K562 (cell line): ENCODE results near the gene MXD3. TPM values are rescaled to one million over a fixed set of nuclear protein-coding genes. Genes with fewer than 3 reads are reported as not detected.
A peak's percentile ranks its signal among the peaks of the same experiment; 100 is the strongest.

Source experiments
- CBFA2T3 ChIP-seq: fragments of 450-650 bp; IDR thresholded peaks from 2 replicates; pipeline ENCODE4 v1.6.1; 2017
- CHAMP1 ChIP-seq: fragments of 450-650 bp; IDR thresholded peaks from 2 replicates; pipeline ENCODE4 v1.6.1; 2016; ENCODE audit warnings: mild to moderate bottlenecking
- ESRRA ChIP-seq: fragments of 450-650 bp; IDR thresholded peaks from 2 replicates; pipeline ENCODE4 v1.6.1; 2014; ENCODE audit warnings: low read depth, mild to moderate bottlenecking, moderate library complexity, borderline replicate concordance
- ETS2 ChIP-seq: IDR thresholded peaks from 2 replicates; pipeline ENCODE4 v1.6.1; 2016; ENCODE audit warnings: borderline replicate concordance, missing genetic modification characterization, mild to moderate bottlenecking, moderate library complexity, missing compliant biosample characterization; ENCODE audit not compliant: poor library complexity, severe bottlenecking
- HNRNPLL ChIP-seq: fragments of 200-400 bp; formaldehyde crosslinking; IDR thresholded peaks from 2 replicates; pipeline ENCODE4 v1.6.1; 2017; ENCODE audit warnings: low read length, low read depth, mild to moderate bottlenecking; ENCODE audit not compliant: poor library complexity, severe bottlenecking
- HNRNPUL1 ChIP-seq: fragments of 200-400 bp; formaldehyde crosslinking; IDR thresholded peaks from 2 replicates; pipeline ENCODE4 v1.6.1; 2017; ENCODE audit warnings: low read length
- HSF4 ChIP-seq: fragments of 250-450 bp; sonication (Bioruptor Pico); IDR thresholded peaks from 2 replicates; pipeline ENCODE4 v2.1.2; 2022; ENCODE audit warnings: mild to moderate bottlenecking, moderate library complexity, borderline replicate concordance
- IRF1 ChIP-seq: sonication (generic); formaldehyde crosslinking; IDR thresholded peaks from 2 replicates; pipeline ENCODE4 v1.8.0; 2022; ENCODE audit warnings: missing genetic modification reagents, mild to moderate bottlenecking, borderline replicate concordance
- MTA2 ChIP-seq: fragments of 450-650 bp; IDR thresholded peaks from 2 replicates; pipeline ENCODE4 v1.6.1; 2016; ENCODE audit warnings: low read depth
- NR3C1 ChIP-seq: sonication (generic); formaldehyde crosslinking; IDR thresholded peaks from 2 replicates; pipeline ENCODE4 v1.8.1; 2022; ENCODE audit warnings: missing genetic modification reagents
- POLR2G ChIP-seq: fragments of 200-400 bp; formaldehyde crosslinking; IDR thresholded peaks from 2 replicates; pipeline ENCODE4 v1.6.1; 2017; ENCODE audit warnings: low read depth, mild to moderate bottlenecking, antibody characterized with exemption, low read length, moderate library complexity
- PTBP1 ChIP-seq: fragments of 200-400 bp; formaldehyde crosslinking; IDR thresholded peaks from 2 replicates; pipeline ENCODE4 v1.6.1; 2017; ENCODE audit warnings: low read depth, low read length
- RCOR1 ChIP-seq, 2 experiments: IDR thresholded peaks; 2 replicates each; pipeline ENCODE4 v1.6.1; 2012; ENCODE audit warnings: low read depth in 2 of 2, low read length in 2 of 2, borderline replicate concordance in 1 of 2, improper control_type of control experiment in 1 of 2
- RNF2 ChIP-seq: sonication (generic); IDR thresholded peaks from 2 replicates; pipeline ENCODE4 v1.6.1; 2016
- SRSF7 ChIP-seq: fragments of 200-400 bp; formaldehyde crosslinking; optimal IDR thresholded peaks from 2 replicates; pipeline ENCODE3; 2017; ENCODE audit warnings: mild to moderate bottlenecking, low read depth, low read length
- ZNF121 ChIP-seq: sonication (generic); formaldehyde crosslinking; conservative IDR thresholded peaks from 2 replicates; pipeline ENCODE4 v1.8.0; 2022; ENCODE audit warnings: missing genetic modification reagents
- ZNF143 ChIP-seq: sonication (generic); formaldehyde crosslinking; IDR thresholded peaks from 2 replicates; pipeline ENCODE4 v1.9.0; 2022; ENCODE audit warnings: mild to moderate bottlenecking, missing genetic modification reagents
- ZNF280B ChIP-seq: fragments of 250-450 bp; sonication (Bioruptor Pico); IDR thresholded peaks from 2 replicates; pipeline ENCODE4 v1.5.1; 2021; ENCODE audit warnings: mild to moderate bottlenecking
- ZNF583 ChIP-seq: fragments of 250-450 bp; sonication (Bioruptor Pico); IDR thresholded peaks from 2 replicates; pipeline ENCODE4 v1.4.0; 2020
- ZNF764 ChIP-seq: fragments of 250-450 bp; sonication (Bioruptor Pico); IDR thresholded peaks from 2 replicates; pipeline ENCODE4 v1.4.0; 2020; ENCODE audit warnings: low read depth, mild to moderate bottlenecking, moderate library complexity
- polyA plus RNA-seq, 8 experiments: library from polyadenylated mRNA; depleted of rRNA in 4 of 8; stranded (reverse) in 5 of 8; unstranded in 3 of 8; fragments of >200 nt; fragmentation: Nextera tagmentation in 2 of 8; fragmentation: Illumina TruSeq in 1 of 8; extraction: Ambion mirVana in 2 of 8; extraction: Trizol in 1 of 8; gene quantifications; 2 replicates each; pipeline versions ENCODE4 v1.2.1 to v1.2.3, GENCODE V29; 2011 to 2014; ENCODE audit warnings: inconsistent platforms in 1 of 8, missing spikeins in 1 of 8
- total RNA-seq, 7 experiments: library from RNA; depleted of rRNA in 6 of 7; stranded (reverse); fragments of >200 nt in 6 of 7; fragmentation: Illumina TruSeq in 2 of 7; extraction: Trizol in 2 of 7; gene quantifications; 2 replicates each; pipeline versions ENCODE4 v1.2.1 to v1.2.3, GENCODE V29; 2011 to 2021; ENCODE audit warnings: low replicate concordance in 1 of 7
- TF ChIP-seq, protein P1 (sequence below): fragments of 250-450 bp; sonication (Bioruptor Pico); IDR thresholded peaks from 2 replicates; pipeline ENCODE4 v1.5.0; 2021
- TF ChIP-seq, protein P2 (sequence below): sonication (generic); formaldehyde crosslinking; IDR thresholded peaks from 2 replicates; pipeline ENCODE4 v1.8.0; 2022; ENCODE audit warnings: mild to moderate bottlenecking, missing genetic modification reagents

MXD3 gene
- total and polyA plus RNA-seq, 9 of the 15 experiments (the other 6 are each of a cell fraction or from before 2014, with no cell fraction given): 0.28 to 24.8 (median 4.5) TPM

DNA sequence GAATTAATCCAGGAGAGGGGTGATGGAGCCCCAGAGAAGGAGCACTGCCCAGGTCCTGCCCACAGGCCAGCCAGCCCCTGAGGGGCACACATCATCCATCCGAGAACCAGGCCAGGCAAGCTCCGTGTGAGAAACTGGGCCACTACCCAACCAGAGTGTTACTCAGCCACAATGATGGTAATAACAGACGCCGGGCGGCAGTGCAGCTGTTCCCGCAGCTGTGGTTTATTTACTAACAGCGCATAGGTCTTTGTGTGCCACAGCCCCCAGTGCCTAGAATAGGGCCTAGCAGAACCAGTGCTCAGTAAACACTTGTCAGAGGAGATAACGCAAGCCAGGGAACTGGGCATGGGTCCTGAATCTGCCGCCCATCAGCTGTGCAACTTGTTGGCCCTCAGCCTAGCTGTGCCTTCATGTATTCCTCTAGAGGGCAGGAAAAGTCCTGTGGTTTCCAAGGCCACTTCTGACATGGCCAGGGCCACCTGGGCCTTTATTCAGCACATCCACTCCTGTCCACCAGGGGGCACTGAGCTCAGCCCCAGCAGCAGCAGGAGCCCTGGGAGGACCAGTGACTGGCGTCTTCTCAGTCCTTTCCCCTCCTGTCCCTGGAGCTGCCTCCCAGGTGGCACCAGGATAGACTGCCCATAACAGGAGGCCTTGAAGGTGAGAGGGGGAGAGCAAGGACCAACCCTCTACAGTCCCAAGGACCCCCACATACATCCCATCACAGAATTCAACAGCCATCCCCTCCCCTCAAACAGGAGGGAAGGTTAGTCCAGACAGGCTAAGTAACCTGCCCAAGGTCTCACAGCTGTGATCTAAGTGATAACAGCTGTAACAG, 2.1 kb downstream of the MXD3 start (continued):
- TF ChIP-seq, protein P1, sequence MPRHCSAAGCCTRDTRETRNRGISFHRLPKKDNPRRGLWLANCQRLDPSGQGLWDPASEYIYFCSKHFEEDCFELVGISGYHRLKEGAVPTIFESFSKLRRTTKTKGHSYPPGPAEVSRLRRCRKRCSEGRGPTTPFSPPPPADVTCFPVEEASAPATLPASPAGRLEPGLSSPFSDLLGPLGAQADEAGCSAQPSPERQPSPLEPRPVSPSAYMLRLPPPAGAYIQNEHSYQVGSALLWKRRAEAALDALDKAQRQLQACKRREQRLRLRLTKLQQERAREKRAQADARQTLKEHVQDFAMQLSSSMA: no peak
- TF ChIP-seq SRSF7 (no peak), ZNF764 (no peak), IRF1 (no peak), HNRNPLL (no peak), ETS2 (tag) (no peak), NR3C1 (CRISPR knock-in tag) (no peak), ZNF143 (CRISPR knock-in tag) (no peak), ZNF583 (CRISPR knock-in tag) (no peak), PTBP1 (no peak), ZNF280B (CRISPR knock-in tag) (no peak), POLR2G (peak; percentile 22; the same call in 1 of the 2 replicates), HNRNPUL1 (no peak), MTA2 (no peak), HSF4 (CRISPR knock-in tag) (no peak), RNF2 (no peak), CHAMP1 (no peak), CBFA2T3 (0 out of 2 replicates have a peak, but pooled peaks have one; percentile 5), RCOR1 (IDR thresholded peaks at IDR 0.05; ENCODE audit: borderline replicate concordance in 1 of 2, low read depth in 2 of 2, low read length in 2 of 2) (peak in 1 of 2 experiments; percentile 51; a peak in 1 of 4 replicates), ZNF121 (CRISPR knock-in tag) (no peak), ESRRA (peak; percentile 19; the same call in 1 of the 2 replicates)
- TF ChIP-seq, protein P2, sequence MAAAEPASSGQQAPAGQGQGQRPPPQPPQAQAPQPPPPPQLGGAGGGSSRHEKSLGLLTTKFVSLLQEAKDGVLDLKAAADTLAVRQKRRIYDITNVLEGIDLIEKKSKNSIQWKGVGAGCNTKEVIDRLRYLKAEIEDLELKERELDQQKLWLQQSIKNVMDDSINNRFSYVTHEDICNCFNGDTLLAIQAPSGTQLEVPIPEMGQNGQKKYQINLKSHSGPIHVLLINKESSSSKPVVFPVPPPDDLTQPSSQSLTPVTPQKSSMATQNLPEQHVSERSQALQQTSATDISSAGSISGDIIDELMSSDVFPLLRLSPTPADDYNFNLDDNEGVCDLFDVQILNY (CRISPR knock-in tag): no peak
